Raji (cell line): ENCODE results near the gene FCN2.

Experiments used
- POLR2A ChIP-seq: IDR thresholded peaks from 2 replicates; pipeline ENCODE4 v1.6.1; 2011; ENCODE audit warnings: low read depth, low read length, control low read depth; ENCODE audit not compliant: insufficient read depth

FCN2 gene

GRCh38 chr9:134880484-134881312 is at the start of gene FCN2:
Gene FCN2 (plus strand): TSS chr9:134880810. CDS start chr9:134880822, 12 bp downstream.
- no peak for TF ChIP-seq POLR2A

- TF ChIP-seq POLR2A: no peak
These were observed 49.5 kb upstream of the FCN2 start for GRCh38 chr9:134830926-134831720.

GRCh38 chr9:134832471-134832870 is 48.1 kb upstream of the FCN2 start:
- TF ChIP-seq POLR2A: no peak

- TF ChIP-seq POLR2A: no peak
These were observed 47.2 kb upstream of the FCN2 start for GRCh38 chr9:134833294-134833880.

GRCh38 chr9:134834217-134834956 is 46.2 kb upstream of the FCN2 start:
- TF ChIP-seq POLR2A: no peak

GRCh38 chr9:134834957-134835419 is 45.6 kb upstream of the FCN2 start:
- no peak for TF ChIP-seq POLR2A

GRCh38 chr9:134835448-134835847 is 45.2 kb upstream of the FCN2 start:
- TF ChIP-seq POLR2A: no peak

- no peak for TF ChIP-seq POLR2A
These were observed 44.6 kb upstream of the FCN2 start for GRCh38 chr9:134835987-134836386.

- no peak for TF ChIP-seq POLR2A
These were observed 44.1 kb upstream of the FCN2 start for GRCh38 chr9:134836406-134836970.

- no peak for TF ChIP-seq POLR2A
These were observed 43.1 kb upstream of the FCN2 start for GRCh38 chr9:134837529-134837928.

- TF ChIP-seq POLR2A: no peak
These were observed 41.8 kb upstream of the FCN2 start for GRCh38 chr9:134838651-134839454.

- TF ChIP-seq POLR2A: no peak
These were observed 41.0 kb upstream of the FCN2 start for GRCh38 chr9:134839455-134840125.

- TF ChIP-seq POLR2A: no peak
These were observed 40.1 kb upstream of the FCN2 start for GRCh38 chr9:134840511-134840910.

- no peak for TF ChIP-seq POLR2A
These were observed 39.3 kb upstream of the FCN2 start for GRCh38 chr9:134841180-134841904.
